ENCODE measurements around the gene DMD.

DMD gene

DNA sequence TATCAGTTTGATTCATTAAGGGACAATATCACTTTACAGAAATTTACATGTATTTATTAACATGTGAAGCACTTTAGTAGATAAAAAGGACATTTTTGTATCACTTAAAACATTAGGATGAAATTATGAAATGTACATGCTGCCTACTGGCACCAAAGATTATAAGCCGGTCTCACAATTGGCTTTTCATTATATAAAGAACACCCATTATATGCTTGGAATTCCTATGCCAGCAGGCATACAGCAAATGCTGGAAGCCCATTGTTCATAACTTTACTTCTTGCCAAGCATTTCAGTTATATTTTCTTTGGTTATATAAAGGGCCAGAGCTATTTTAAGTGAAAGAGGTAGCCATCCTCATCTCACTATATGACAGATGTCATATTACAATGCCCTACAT lies 145.9 kb downstream of the DMD start:
- H3K36me3 Mint-ChIP-seq (ENCODE audit: low read depth), result no peaks in the 10 kb centered on the region
- H3K4me1 Mint-ChIP-seq, result peaks cover 6% of the 10 kb centered on the region
- H3K9me3 Mint-ChIP-seq, result no peaks in the 10 kb centered on the region
- H3K27me3 Mint-ChIP-seq (ENCODE audit: low read depth), result no peaks in the 10 kb centered on the region
- TF ChIP-seq, protein P1, sequence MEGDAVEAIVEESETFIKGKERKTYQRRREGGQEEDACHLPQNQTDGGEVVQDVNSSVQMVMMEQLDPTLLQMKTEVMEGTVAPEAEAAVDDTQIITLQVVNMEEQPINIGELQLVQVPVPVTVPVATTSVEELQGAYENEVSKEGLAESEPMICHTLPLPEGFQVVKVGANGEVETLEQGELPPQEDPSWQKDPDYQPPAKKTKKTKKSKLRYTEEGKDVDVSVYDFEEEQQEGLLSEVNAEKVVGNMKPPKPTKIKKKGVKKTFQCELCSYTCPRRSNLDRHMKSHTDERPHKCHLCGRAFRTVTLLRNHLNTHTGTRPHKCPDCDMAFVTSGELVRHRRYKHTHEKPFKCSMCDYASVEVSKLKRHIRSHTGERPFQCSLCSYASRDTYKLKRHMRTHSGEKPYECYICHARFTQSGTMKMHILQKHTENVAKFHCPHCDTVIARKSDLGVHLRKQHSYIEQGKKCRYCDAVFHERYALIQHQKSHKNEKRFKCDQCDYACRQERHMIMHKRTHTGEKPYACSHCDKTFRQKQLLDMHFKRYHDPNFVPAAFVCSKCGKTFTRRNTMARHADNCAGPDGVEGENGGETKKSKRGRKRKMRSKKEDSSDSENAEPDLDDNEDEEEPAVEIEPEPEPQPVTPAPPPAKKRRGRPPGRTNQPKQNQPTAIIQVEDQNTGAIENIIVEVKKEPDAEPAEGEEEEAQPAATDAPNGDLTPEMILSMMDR (IDR thresholded peaks at IDR 0.05; ENCODE audit: unreplicated experiment in 3 of 3), result no peak
- no peak overlapping the region for H3K4me3 Mint-ChIP-seq
- H3K27ac Mint-ChIP-seq, result no peak overlapping the region

DNA sequence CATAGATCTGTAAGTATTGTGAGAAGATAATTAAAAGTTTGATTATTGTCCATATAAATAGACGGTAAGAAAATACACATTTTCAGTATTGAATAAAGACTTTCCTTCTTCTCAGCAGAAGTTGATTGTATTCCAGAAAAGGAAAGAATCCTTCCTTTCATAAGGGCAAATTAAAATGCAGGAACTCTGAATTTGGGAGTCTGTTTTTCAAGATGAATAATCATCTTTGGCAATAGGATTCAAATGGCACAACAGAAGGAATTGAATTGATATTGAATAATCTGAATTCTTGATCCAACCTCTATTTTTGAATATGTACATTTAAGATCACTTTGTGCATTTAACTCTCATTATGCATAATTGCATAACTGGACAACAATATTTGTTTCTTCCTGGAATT lies 149.3 kb downstream of the DMD start:
- H3K27ac Mint-ChIP-seq, result no peak overlapping the region
- no peaks in the 10 kb centered on the region for H3K27me3 Mint-ChIP-seq (ENCODE audit: low read depth)
- TF ChIP-seq, protein P1 (IDR thresholded peaks at IDR 0.05; ENCODE audit: unreplicated experiment in 3 of 3), result no peak

DNA sequence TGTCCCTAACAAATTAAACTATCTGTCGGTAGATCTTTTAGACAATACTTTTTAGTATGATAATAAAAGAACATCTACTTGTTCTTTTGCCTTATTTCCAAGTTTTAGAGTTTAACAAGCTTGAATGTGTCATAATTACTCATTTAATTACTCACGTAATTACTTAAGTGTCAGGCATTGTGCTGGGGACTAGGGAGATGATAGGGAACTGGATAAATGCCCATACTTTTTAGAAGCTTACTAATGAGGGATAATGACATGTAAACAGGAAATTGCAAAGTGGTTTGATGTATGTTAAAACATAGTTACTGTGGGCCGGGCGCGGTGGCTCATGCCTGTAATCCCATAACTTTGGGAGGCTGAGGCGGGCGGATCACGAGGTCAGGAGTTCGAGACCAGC lies 158.3 kb downstream of the DMD start:
- TF ChIP-seq, protein P1 (IDR thresholded peaks at IDR 0.05; ENCODE audit: unreplicated experiment in 3 of 3), result no peak
- H3K9me3 Mint-ChIP-seq, result no peaks in the 10 kb centered on the region
- H3K4me3 Mint-ChIP-seq, result no peak overlapping the region
- H3K4me1 Mint-ChIP-seq, result no peaks in the 10 kb centered on the region
- H3K36me3 Mint-ChIP-seq (ENCODE audit: low read depth), result no peaks in the 10 kb centered on the region
- no peaks in the 10 kb centered on the region for H3K27me3 Mint-ChIP-seq (ENCODE audit: low read depth)
- H3K27ac Mint-ChIP-seq, result no peak overlapping the region

More for the DNA sequence above, 149.3 kb downstream of the DMD start:
- Mint-ChIP-seq H3K4me1 (peaks cover 6% of the 10 kb centered on the region), H3K9me3 (no peaks in the 10 kb centered on the region), H3K36me3 (ENCODE audit: low read depth) (no peaks in the 10 kb centered on the region), H3K4me3 (no peak overlapping the region)

GRCh38 chrX:33045882-33046281 lies 165.5 kb downstream of the DMD start:
- Mint-ChIP-seq H3K4me1 (no peaks in the 10 kb centered on the region), H3K27ac (no peak overlapping the region), H3K27me3 (ENCODE audit: low read depth) (no peaks in the 10 kb centered on the region), H3K9me3 (peaks cover 4% of the 10 kb centered on the region), H3K4me3 (no peak overlapping the region), H3K36me3 (ENCODE audit: low read depth) (no peaks in the 10 kb centered on the region)
- TF ChIP-seq, protein P1 (IDR thresholded peaks at IDR 0.05; ENCODE audit: unreplicated experiment in 3 of 3), result no peak

GRCh38 chrX:33045245-33045644 lies 166.1 kb downstream of the DMD start:
- peaks cover 4% of the 10 kb centered on the region for H3K9me3 Mint-ChIP-seq
- no peaks in the 10 kb centered on the region for H3K4me1 Mint-ChIP-seq
- H3K27me3 Mint-ChIP-seq (ENCODE audit: low read depth), result no peaks in the 10 kb centered on the region
- TF ChIP-seq, protein P1 (IDR thresholded peaks at IDR 0.05; ENCODE audit: unreplicated experiment in 3 of 3), result no peak
- no peak overlapping the region for H3K27ac Mint-ChIP-seq
- no peaks in the 10 kb centered on the region for H3K36me3 Mint-ChIP-seq (ENCODE audit: low read depth)
- no peak overlapping the region for H3K4me3 Mint-ChIP-seq

DNA sequence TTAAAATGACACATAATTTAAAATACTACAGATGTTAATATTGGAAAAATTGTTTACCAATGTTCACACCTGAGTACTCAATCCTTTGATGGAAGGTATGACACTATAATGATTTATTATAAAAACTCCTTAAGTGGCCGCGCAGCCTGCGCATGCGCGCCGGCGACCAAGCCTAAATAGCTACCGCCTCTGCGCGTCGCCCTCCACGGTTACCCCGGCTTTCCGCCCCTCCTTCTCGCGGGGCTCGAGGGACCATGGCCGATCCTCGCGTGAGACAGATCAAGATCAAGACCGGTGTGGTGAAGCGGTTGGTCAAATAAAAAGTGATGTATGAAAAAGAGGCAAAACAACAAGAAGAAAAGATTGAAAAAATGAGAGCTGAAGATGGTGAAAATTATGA lies 170.2 kb downstream of the DMD start:
- H3K9me3 Mint-ChIP-seq, result peaks cover 4% of the 10 kb centered on the region
- H3K4me3 Mint-ChIP-seq, result no peak overlapping the region
- no peaks in the 10 kb centered on the region for H3K36me3 Mint-ChIP-seq (ENCODE audit: low read depth)

More for the DNA sequence above, 170.2 kb downstream of the DMD start:
- Mint-ChIP-seq H3K27me3 (ENCODE audit: low read depth) (no peaks in the 10 kb centered on the region), H3K4me1 (no peaks in the 10 kb centered on the region), H3K27ac (no peak overlapping the region)
- TF ChIP-seq, protein P1 (IDR thresholded peaks at IDR 0.05; ENCODE audit: unreplicated experiment in 3 of 3), result no peak
